ENCODE data around the gene ZBTB17.
"Not testable (repeated sequence)": the region's sequence is repeated elsewhere in the genome, so short reads cannot be mapped to it uniquely, and the experiment has no call there.

DNA sequence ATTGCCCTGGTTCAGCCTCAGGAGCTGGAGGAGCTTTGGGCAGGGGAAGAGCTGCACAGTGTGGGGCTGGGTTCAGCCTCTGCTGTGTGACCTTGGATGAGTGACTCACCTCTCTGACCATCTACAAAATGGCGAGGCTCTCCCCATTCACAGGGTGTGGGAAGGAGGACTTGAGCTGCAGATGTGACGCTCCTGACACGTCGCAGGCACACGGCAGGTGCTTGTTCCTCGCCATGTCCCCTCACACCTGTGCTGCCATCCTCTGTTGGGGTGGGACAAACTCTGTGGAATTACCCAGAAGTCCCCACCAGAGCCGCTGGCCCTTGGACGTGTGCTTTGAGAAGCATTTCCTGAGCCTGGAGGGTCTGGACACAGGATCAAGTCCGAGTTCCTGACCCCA, 45.0 kb upstream of the ZBTB17 start:
- TF ChIP-seq, protein P1, sequence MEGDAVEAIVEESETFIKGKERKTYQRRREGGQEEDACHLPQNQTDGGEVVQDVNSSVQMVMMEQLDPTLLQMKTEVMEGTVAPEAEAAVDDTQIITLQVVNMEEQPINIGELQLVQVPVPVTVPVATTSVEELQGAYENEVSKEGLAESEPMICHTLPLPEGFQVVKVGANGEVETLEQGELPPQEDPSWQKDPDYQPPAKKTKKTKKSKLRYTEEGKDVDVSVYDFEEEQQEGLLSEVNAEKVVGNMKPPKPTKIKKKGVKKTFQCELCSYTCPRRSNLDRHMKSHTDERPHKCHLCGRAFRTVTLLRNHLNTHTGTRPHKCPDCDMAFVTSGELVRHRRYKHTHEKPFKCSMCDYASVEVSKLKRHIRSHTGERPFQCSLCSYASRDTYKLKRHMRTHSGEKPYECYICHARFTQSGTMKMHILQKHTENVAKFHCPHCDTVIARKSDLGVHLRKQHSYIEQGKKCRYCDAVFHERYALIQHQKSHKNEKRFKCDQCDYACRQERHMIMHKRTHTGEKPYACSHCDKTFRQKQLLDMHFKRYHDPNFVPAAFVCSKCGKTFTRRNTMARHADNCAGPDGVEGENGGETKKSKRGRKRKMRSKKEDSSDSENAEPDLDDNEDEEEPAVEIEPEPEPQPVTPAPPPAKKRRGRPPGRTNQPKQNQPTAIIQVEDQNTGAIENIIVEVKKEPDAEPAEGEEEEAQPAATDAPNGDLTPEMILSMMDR (conservative IDR thresholded peaks at IDR 0.05; ENCODE audit: low read depth in 2 of 2), result not testable (repeated sequence)
- TF ChIP-seq, protein P2, sequence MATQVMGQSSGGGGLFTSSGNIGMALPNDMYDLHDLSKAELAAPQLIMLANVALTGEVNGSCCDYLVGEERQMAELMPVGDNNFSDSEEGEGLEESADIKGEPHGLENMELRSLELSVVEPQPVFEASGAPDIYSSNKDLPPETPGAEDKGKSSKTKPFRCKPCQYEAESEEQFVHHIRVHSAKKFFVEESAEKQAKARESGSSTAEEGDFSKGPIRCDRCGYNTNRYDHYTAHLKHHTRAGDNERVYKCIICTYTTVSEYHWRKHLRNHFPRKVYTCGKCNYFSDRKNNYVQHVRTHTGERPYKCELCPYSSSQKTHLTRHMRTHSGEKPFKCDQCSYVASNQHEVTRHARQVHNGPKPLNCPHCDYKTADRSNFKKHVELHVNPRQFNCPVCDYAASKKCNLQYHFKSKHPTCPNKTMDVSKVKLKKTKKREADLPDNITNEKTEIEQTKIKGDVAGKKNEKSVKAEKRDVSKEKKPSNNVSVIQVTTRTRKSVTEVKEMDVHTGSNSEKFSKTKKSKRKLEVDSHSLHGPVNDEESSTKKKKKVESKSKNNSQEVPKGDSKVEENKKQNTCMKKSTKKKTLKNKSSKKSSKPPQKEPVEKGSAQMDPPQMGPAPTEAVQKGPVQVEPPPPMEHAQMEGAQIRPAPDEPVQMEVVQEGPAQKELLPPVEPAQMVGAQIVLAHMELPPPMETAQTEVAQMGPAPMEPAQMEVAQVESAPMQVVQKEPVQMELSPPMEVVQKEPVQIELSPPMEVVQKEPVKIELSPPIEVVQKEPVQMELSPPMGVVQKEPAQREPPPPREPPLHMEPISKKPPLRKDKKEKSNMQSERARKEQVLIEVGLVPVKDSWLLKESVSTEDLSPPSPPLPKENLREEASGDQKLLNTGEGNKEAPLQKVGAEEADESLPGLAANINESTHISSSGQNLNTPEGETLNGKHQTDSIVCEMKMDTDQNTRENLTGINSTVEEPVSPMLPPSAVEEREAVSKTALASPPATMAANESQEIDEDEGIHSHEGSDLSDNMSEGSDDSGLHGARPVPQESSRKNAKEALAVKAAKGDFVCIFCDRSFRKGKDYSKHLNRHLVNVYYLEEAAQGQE (IDR thresholded peaks at IDR 0.05; ENCODE audit: unreplicated experiment), result not testable (repeated sequence)
- TF ChIP-seq EZH2 (IDR thresholded peaks at IDR 0.05; ENCODE audit: low read depth, unreplicated experiment); ZNF331 (CRISPR knock-in tag; IDR thresholded peaks at IDR 0.05; ENCODE audit: low read depth); POLR2AphosphoS5 (IDR thresholded peaks at IDR 0.05; ENCODE audit: low read depth); EZH2phosphoT487 (IDR thresholded peaks at IDR 0.05; ENCODE audit: unreplicated experiment); JUNB (IDR thresholded peaks at IDR 0.05; ENCODE audit: unreplicated experiment); ZNF114 (CRISPR knock-in tag; IDR thresholded peaks at IDR 0.05); STAT1 (IDR thresholded peaks at IDR 0.05; ENCODE audit: unreplicated experiment); NANOG (IDR thresholded peaks at IDR 0.05; ENCODE audit: borderline replicate concordance); CREB1 (CRISPR knock-in tag; IDR thresholded peaks at IDR 0.05; ENCODE audit: low read depth): not testable (repeated sequence)
- TF ChIP-seq, protein P3, sequence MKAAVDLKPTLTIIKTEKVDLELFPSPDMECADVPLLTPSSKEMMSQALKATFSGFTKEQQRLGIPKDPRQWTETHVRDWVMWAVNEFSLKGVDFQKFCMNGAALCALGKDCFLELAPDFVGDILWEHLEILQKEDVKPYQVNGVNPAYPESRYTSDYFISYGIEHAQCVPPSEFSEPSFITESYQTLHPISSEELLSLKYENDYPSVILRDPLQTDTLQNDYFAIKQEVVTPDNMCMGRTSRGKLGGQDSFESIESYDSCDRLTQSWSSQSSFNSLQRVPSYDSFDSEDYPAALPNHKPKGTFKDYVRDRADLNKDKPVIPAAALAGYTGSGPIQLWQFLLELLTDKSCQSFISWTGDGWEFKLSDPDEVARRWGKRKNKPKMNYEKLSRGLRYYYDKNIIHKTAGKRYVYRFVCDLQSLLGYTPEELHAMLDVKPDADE (IDR thresholded peaks at IDR 0.05), result not testable (repeated sequence)
- TF ChIP-seq, protein P4, sequence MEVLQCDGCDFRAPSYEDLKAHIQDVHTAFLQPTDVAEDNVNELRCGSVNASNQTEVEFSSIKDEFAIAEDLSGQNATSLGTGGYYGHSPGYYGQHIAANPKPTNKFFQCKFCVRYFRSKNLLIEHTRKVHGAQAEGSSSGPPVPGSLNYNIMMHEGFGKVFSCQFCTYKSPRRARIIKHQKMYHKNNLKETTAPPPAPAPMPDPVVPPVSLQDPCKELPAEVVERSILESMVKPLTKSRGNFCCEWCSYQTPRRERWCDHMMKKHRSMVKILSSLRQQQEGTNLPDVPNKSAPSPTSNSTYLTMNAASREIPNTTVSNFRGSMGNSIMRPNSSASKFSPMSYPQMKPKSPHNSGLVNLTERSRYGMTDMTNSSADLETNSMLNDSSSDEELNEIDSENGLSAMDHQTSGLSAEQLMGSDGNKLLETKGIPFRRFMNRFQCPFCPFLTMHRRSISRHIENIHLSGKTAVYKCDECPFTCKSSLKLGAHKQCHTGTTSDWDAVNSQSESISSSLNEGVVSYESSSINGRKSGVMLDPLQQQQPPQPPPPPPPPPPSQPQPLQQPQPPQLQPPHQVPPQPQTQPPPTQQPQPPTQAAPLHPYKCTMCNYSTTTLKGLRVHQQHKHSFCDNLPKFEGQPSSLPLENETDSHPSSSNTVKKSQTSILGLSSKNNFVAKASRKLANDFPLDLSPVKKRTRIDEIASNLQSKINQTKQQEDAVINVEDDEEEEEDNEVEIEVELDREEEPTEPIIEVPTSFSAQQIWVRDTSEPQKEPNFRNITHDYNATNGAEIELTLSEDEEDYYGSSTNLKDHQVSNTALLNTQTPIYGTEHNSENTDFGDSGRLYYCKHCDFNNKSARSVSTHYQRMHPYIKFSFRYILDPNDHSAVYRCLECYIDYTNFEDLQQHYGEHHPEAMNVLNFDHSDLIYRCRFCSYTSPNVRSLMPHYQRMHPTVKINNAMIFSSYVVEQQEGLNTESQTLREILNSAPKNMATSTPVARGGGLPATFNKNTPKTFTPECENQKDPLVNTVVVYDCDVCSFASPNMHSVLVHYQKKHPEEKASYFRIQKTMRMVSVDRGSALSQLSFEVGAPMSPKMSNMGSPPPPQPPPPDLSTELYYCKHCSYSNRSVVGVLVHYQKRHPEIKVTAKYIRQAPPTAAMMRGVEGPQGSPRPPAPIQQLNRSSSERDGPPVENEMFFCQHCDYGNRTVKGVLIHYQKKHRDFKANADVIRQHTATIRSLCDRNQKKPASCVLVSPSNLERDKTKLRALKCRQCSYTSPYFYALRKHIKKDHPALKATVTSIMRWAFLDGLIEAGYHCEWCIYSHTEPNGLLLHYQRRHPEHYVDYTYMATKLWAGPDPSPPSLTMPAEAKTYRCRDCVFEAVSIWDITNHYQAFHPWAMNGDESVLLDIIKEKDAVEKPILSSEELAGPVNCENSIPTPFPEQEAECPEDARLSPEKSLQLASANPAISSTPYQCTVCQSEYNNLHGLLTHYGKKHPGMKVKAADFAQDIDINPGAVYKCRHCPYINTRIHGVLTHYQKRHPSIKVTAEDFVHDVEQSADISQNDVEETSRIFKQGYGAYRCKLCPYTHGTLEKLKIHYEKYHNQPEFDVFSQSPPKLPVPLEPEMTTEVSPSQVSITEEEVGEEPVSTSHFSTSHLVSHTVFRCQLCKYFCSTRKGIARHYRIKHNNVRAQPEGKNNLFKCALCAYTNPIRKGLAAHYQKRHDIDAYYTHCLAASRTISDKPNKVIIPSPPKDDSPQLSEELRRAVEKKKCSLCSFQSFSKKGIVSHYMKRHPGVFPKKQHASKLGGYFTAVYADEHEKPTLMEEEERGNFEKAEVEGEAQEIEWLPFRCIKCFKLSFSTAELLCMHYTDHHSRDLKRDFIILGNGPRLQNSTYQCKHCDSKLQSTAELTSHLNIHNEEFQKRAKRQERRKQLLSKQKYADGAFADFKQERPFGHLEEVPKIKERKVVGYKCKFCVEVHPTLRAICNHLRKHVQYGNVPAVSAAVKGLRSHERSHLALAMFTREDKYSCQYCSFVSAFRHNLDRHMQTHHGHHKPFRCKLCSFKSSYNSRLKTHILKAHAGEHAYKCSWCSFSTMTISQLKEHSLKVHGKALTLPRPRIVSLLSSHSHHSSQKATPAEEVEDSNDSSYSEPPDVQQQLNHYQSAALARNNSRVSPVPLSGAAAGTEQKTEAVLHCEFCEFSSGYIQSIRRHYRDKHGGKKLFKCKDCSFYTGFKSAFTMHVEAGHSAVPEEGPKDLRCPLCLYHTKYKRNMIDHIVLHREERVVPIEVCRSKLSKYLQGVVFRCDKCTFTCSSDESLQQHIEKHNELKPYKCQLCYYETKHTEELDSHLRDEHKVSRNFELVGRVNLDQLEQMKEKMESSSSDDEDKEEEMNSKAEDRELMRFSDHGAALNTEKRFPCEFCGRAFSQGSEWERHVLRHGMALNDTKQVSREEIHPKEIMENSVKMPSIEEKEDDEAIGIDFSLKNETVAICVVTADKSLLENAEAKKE (CRISPR knock-in tag; IDR thresholded peaks at IDR 0.05), result not testable (repeated sequence)

Data from GM23338 (cell line).